ENCODE data around the gene NUBP1.
"Not testable (repeated sequence)": the region's sequence is repeated elsewhere in the genome, so short reads cannot be mapped to it uniquely, and the experiment has no call there.

Gene NUBP1

DNA sequence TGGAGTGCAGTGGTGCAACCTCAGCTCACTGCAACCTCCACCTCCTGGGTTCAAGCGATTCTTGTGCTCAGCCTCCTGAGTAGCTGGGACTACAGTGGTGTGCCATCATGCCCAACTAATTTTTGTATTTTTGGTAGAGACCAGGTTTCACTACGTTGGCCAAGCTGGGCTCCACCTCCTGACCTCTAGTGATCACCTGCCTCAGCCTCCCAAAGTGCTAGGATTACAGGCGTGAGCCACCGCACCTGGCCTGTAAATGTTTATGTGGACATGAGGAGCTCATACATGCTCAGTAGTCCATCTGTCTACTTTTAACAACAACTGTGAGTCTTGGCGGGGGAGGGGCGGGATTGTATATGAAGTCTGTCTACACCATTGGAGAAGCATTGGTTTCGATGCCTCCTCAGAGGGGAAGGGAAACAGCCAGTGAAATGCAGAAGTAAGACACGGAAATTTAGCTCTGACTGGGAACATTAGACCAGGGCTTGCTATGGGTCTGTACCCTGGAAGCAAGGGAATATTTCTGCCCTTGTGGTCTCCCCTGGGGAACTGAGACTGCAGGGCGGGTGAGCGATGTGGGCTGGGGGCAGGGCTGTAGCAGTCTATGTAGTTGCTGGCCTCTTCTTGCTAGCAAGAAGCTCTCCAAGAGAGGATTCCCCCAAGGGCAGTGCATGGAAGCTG is 9.3 kb downstream of the NUBP1 start:
- no peak for DNase-seq

DNA sequence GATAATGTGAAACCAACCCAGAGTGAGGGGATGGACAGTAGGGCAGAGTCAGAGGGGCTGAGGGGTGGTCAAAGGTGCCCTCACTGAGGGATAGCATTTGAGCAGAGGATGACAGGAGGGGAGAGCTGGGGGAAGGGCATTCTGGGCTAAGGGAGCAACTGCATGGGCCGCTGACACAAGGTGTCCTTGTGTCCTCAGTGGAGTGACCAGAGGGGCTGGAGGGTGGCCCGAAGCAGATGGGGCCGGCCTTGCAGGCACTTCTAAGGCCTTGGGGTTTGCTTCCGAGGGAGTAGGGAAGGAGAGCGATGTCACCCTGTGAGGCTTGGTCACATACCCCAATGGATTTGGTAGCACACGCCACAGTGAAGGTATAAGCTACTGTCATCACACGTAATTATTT is 10.0 kb downstream of the NUBP1 start:
- DNase-seq: no peak

DNA sequence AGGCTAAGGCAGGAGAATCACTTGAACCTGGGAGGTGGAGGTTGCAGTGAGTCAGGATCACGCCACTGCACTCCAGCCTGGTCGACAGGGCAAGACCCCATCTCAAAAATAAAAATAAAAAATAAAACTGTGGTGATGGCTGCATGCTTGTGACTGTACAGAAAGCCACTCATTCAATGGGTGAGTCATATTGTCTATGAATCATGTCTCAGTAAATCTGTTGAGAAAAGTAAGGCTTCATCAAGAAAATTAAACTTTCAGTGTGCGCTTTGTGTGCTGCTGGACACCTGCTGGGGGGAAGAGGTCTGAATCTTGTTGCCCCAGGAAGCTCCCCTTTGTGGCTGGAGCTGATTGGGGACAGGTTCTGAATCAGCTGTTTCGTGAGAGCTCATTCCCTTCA is 11.3 kb downstream of the NUBP1 start:
- no peak for DNase-seq

GRCh38 chr16:10756574-10756973 is 12.9 kb downstream of the NUBP1 start:
- DNase-seq: no peak

DNA sequence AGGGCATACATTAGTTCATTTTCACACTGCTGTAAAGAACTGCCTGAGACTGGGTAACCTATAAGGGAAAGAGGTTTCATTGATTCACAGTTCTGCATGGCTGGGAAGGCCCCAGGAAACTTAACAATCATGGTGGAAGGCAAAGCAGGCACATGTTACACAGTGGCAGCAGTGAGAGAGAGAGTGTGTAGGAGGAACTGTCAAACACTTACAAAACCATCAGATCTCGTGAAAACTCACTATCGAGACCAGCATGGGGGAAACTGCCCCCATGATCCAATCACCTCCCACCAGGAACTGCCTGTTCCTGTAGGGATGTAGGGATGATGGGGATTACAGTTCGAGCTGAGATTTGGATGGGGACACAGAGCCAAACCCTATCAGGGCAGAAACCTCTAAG is 17.2 kb downstream of the NUBP1 start:
- no peak for DNase-seq

- DNase-seq: no peak
These were observed 17.7 kb downstream of the NUBP1 start for GRCh38 chr16:10761373-10761772.

DNA sequence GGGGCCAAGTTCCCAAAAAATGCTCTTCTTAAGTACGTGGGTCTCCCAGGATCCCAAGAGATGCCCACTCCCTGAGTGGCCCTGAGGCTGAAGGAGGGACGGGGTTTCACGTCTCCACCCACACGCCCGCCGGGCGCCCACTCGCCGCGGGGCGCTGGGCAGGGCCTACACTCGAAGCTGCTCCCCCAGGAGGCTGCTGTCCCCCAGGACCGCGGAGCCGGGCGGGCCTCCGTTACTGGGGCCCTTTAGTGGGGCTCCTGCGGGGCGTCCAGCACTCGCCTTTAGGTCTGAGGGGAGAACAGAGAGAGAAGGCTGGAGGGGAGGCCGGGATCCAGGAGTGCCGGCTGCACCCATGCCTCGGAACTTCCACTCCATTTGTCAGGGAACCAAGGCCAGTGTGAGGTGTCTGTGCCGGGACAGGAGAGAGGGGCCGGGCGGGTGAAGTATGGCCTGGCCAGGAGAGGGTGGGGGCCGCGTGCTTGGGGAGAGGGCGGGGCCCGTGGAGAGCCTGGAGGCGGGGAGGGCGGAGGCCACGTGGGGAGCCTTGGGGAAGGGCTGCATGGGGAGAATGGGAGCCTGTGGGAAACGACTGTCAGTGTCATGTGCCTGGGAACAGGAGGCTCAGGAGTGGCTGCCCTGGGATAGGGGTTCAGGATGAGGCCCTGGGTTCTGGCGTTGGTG is 18.8 kb downstream of the NUBP1 start:
- DNase-seq: no peak

GRCh38 chr16:10763456-10763855 is 19.8 kb downstream of the NUBP1 start:
- DNase-seq: no peak

- DNase-seq: no peak
These were observed 22.1 kb downstream of the NUBP1 start for GRCh38 chr16:10765772-10766171.

GRCh38 chr16:10767127-10767526 is 23.5 kb downstream of the NUBP1 start:
- no peak for DNase-seq

DNA sequence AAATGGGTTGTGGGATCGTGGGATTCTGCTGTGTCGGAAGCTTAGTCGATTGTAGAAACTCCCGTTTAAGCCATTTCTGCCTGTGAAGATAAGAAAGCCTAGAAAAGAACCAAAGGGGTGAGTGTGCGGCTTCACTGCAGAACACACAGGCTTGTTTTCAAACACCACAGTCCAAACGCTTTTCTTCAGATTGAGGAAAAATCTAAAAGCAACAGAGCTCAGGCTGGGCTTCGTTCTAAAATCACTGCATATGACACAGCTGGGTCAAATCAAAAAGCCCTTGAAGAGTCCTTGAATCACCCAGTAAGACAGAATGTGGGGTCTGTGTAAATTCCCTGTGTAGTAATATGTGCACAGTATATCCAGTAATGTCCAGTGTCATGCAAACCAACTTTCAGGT is 25.7 kb downstream of the NUBP1 start:
- DNase-seq: no peak

- no peak for DNase-seq
These were observed 27.3 kb downstream of the NUBP1 start for GRCh38 chr16:10770907-10771306.

- no peak for DNase-seq
These were observed 32.6 kb downstream of the NUBP1 start for GRCh38 chr16:10776280-10776679.

- peak; percentile 14 for DNase-seq
These were observed 33.3 kb downstream of the NUBP1 start for GRCh38 chr16:10776923-10777322.

GRCh38 chr16:10777356-10777755 is 33.7 kb downstream of the NUBP1 start:
- no peak for DNase-seq

GRCh38 chr16:10779908-10780307 is 36.3 kb downstream of the NUBP1 start:
- DNase-seq: not testable (repeated sequence)

DNA sequence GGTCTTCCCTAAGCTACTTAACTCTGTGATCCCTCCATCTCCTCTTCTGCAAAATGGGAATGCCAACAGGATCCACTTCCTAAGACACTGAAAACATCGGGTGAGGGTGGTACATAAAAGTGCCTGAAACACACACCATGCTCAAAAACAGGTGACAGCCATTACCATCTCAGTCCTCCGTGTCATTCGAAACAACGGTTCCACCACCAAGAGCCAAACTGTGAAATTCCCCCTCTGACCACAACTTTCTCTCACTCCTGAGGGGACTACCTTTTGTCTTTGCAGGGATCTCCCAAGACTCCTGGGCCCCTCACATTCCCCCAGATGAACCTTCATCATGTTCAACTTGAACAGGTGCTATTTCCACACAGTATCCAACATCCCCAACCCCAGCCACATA is 37.0 kb downstream of the NUBP1 start:
- no peak for DNase-seq

DNA sequence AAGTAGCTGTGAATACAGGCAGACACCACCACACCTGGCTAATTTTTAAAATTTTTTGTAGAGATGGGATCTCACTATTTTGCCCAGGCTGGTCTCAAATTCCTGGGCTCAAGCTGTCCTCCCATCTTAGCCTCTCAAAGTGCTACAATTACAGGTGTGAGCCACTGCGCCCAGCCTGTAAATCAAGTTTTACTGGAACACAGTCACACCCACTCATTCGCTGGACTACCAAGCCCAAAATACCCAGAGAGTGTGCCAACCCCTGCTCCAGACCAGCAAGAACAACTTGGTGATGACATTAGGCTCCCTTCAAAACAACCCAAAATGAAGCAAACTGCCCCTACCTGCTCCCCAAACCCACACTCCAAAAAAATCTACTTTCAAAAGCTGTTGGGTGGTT is 39.0 kb downstream of the NUBP1 start:
- no peak for DNase-seq

GRCh38 chr16:10787304-10787703 is 43.7 kb downstream of the NUBP1 start:
- DNase-seq: no peak

DNA sequence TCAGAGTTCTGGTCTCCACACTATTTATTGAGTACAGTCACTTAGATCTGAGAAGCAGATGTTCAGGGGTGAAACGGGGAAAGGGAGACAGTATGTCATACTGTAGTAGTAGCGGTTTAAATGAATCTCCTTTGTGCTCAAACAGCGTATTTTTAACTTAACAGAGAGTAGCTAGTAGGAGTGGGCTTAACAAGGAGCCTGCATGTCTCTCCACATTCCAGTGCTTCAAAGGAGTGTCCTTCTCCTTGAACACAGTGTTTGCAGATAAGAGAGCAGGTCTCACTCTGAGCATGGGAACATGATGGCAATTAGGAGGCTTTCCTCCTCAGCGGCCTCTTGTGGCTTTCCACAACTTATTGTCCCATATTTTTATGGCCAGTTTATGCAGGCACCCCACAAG is 45.0 kb downstream of the NUBP1 start:
- DNase-seq: not testable (repeated sequence)

DNA sequence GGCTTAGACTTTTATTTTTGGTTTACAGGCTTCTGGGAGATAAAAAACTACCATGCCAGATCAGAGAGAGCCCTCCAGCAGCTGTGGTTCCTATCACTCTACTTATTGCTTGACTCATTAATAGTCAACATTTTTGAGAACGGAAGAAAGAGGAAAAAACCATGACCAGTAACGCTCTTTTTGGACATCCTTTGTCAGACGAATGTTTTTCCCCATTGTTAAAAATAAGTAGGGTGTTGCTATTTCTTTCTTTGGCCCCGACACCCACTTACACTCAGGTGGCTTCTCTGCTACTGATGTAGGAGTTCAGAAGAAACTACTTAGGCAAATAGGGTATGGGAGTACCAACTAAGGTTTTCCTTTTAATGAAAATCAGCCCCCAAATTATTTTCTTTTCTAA is 47.4 kb downstream of the NUBP1 start:
- DNase-seq: no peak

DNA sequence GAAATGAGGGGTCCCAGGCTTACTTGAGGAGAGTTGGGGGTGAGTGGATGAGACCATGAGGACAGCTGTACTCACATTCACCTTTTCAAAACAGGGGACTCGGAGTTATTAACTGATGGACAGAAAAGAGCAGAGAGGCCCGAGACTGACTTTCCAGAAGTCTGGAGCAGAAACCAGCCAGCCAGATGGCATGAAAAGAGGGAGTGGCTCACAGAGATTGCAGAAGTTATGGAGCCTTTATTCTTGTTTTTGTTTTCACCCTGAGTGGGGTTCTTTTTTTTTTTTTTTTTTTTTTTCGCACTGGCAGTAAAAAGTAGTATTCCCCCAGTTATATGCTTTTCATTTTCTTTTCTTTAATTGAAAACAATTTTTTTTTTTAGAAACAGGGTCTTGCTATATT is 56.1 kb downstream of the NUBP1 start:
- no peak for DNase-seq

DNA sequence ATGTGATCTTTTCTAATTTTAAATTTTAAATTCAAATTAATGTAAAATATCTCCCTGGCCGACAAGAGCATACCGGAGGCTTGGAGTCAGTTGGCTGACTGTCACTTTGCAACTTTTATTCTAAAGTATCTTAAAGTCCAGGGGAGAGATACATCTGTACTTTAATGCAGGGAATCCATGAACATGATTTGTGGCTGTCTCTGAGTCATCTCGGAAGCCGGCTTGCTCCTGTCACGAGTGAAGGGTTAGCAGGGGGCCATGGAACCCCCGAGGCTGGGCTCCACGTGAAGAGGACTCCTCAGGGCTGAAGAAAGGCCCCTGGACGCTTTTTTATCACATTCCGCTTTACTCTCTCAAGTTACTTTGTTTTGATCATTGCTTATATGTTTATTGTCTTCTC is 61.7 kb downstream of the NUBP1 start:
- DNase-seq: no peak

DNA sequence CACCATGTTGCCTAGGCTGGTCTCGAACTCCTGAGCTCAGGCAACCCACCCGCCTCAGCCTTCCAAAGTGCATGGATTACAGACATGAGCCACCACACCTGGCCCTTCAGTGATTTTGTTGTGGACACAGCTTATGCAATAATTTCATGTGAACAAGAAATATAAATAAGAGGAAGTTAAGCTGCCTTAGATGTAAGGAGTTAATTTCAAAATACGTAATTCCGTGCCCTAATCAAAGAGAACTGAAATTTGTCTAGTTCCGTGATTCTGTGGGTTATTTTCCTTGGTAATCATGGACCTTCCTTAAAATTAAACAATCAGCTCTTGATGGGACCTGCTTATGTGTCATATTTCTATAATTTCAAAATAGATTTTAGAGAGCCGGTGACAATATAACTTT is 63.1 kb downstream of the NUBP1 start:
- DNase-seq: no peak

- no peak for DNase-seq
These were observed 64.6 kb downstream of the NUBP1 start for GRCh38 chr16:10808218-10808617.

Measured in NCI-H1092 treated with DMSO at 0.1 percent for 48 hours (cell line).